CD4-positive, alpha-beta T cell (primary cell): ENCODE measurements around the gene ZNF468. TPM values are rescaled to one million over a fixed set of nuclear protein-coding genes. Genes with fewer than 3 reads are reported as not detected.
A peak's percentile ranks its signal among the peaks of the same experiment; 100 is the strongest.

ENCODE experiments used
- ATAC-seq: fragments of 200-7000 bp; cut with Tn5 transposase; one replicate; pipeline ENCODE4 v1.10.0; 2022; ENCODE audit warnings: mild to moderate bottlenecking; ENCODE audit not compliant: poor library complexity
- CTCF ChIA-PET: fragments of 350-600 bp; sonication (Branson Sonifier 250); formaldehyde crosslinking; loops from one replicate; lab custom pipeline; 2021; ENCODE audit warnings: antibody characterized with exemption, inconsistent platforms; lab: Charles Lee
- POLR2A ChIA-PET: fragments of 350-600 bp; sonication (Branson Sonifier 250); formaldehyde crosslinking; loops from one replicate; lab custom pipeline; 2021; ENCODE audit warnings: antibody characterized with exemption, inconsistent platforms; lab: Charles Lee
- DNase-seq, 14 experiments: peaks; one replicate each; pipeline ENCODE4 v3.0.0-alpha.2; 2013 to 2020; ENCODE audit warnings: mixed read lengths in 2 of 14
- H3K27ac ChIP-seq, 2 donors: one replicate each; pipeline versions ENCODE4 v1.5.1 to v1.7.0; 2013; ENCODE audit warnings: low read length in 2 of 2, low read depth in 1 of 2, mild to moderate bottlenecking in 1 of 2
- H3K27me3 ChIP-seq, 2 experiments: 1 replicate in 1 of 2; 2 replicates in 1 of 2; pipeline versions ENCODE4 v1.6.1 to v1.7.0; 2013; ENCODE audit warnings: low read length in 2 of 2, control low read depth in 1 of 2, mild to moderate bottlenecking in 1 of 2, moderate library complexity in 1 of 2; ENCODE audit not compliant: insufficient read depth in 2 of 2, control insufficient read depth in 1 of 2
- H3K36me3 ChIP-seq: one replicate; pipeline ENCODE4 v1.6.1; 2013; ENCODE audit warnings: low read length, control low read depth; ENCODE audit not compliant: insufficient read depth
- H3K4me1 ChIP-seq: one replicate; pipeline ENCODE4 v1.6.1; 2013; ENCODE audit warnings: low read length, control low read depth; ENCODE audit not compliant: insufficient read depth
- H3K4me3 ChIP-seq: one replicate; pipeline ENCODE4 v1.5.1; 2013; ENCODE audit warnings: mild to moderate bottlenecking, low read length, moderate library complexity
- H3K9me3 ChIP-seq, 2 experiments: 1 replicate in 1 of 2; 2 replicates in 1 of 2; pipeline versions ENCODE4 v1.6.1 to v1.7.0; 2013; ENCODE audit warnings: low read length in 2 of 2, mild to moderate bottlenecking in 2 of 2, control low read depth in 1 of 2, moderate library complexity in 1 of 2; ENCODE audit not compliant: control insufficient read depth in 1 of 2, insufficient read depth in 1 of 2
- H3K27ac Mint-ChIP-seq: one replicate; pipeline ENCODE4 v1.8.0; 2020; ENCODE audit warnings: mixed read lengths
- H3K27me3 Mint-ChIP-seq: one replicate; pipeline ENCODE4 v1.8.0; 2021; ENCODE audit warnings: mixed read lengths
- H3K36me3 Mint-ChIP-seq: one replicate; pipeline ENCODE4 v1.8.0; 2021; ENCODE audit warnings: low read depth, mixed read lengths
- H3K4me1 Mint-ChIP-seq: one replicate; pipeline ENCODE4 v1.8.0; 2021; ENCODE audit warnings: low read depth, mixed read lengths
- H3K4me3 Mint-ChIP-seq: one replicate; pipeline ENCODE4 v1.8.0; 2020; ENCODE audit warnings: mild to moderate bottlenecking, mixed read lengths
- H3K9me3 Mint-ChIP-seq: one replicate; pipeline ENCODE4 v1.8.0; 2020; ENCODE audit warnings: mixed read lengths
- intact Hi-C, 2 experiments: fragments of 100-400 bp; cut with DNase I in 1 of 2; cut with micrococcal nuclease in 1 of 2; formaldehyde crosslinking; loops; one replicate each; pipeline versions ENCODE4 v1.15.1 to v1.9.0; 2023 to 2025; cut with DNase I, micrococcal nuclease
- total RNA-seq, 174 experiments: library from RNA in 2 of 174; stranded (reverse) in 2 of 174; gene quantifications; one replicate each; pipeline ENCODE4 v1.2.3 and lab custom pipeline; 2021 to 2026
- TF ChIP-seq, protein P1 (sequence below): fragments of 200-600 bp; IDR thresholded peaks from one replicate; pipeline ENCODE4 v1.8.0; 2022; ENCODE audit warnings: antibody characterized with exemption, mild to moderate bottlenecking

The ZNF468 gene
- total RNA-seq, 2 experiments from 2014 or later: 8.4 to 11.6 TPM

DNA sequence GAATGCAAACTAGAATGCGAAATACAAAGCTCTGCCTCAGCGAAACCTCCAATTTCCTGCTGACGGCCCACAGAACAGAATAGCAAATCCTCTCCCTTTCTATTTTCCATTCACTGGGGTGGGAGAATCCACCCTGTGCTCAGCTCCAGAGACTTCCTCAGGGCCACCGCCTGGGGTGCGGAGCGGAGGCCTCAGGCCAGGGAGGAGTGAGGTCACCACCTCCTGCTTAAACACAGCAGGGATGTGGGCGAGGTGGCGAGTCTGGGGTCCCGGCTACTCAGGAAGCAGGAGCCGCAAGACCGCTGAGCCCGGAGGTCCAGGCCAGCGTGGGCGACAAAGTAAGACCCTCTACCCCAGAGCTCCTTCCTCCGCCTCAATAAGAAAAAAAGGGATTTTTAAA lies 40.7 kb upstream of the ZNF468 start:
- Histone ChIP-seq H3K4me1 (peaks cover 16% of the 10 kb centered on the region), H3K4me3 (peak overlapping the region; percentile 73), H3K27ac (no peak overlapping the region), H3K27me3 (no peaks in the 10 kb centered on the region), H3K9me3 (peaks cover 0 to 38% of the 10 kb centered on the region in 2 experiments), H3K36me3 (no peaks in the 10 kb centered on the region)
- intact Hi-C loops: loop anchor here (5.0 to 10.0 kb wide), 4 partner anchors 36 to 991 kb away; partner anchors contain the start of genes ZNF649 (in 1 of the 2) and ZNF816 (in 1 of the 2)
- Mint-ChIP-seq H3K27me3 (no peaks in the 10 kb centered on the region), H3K9me3 (no peaks in the 10 kb centered on the region), H3K4me3 (peak overlapping the region; percentile 93), H3K36me3 (peaks cover 40% of the 10 kb centered on the region), H3K27ac (peak overlapping the region; percentile 87), H3K4me1 (peaks cover 29% of the 10 kb centered on the region)
- DNase-seq: peak in 2 of 14 experiments; percentile 3 to 23
- POLR2A ChIA-PET: interaction anchor here (0.8 to 1.9 kb wide), 3 partner anchors 23 to 1239 kb away, joined by 3 to 7 read pairs (median 4); partner anchors contain the start of genes CNOT3 and ZNF816
- no peak for ATAC-seq
- TF ChIP-seq, protein P1, sequence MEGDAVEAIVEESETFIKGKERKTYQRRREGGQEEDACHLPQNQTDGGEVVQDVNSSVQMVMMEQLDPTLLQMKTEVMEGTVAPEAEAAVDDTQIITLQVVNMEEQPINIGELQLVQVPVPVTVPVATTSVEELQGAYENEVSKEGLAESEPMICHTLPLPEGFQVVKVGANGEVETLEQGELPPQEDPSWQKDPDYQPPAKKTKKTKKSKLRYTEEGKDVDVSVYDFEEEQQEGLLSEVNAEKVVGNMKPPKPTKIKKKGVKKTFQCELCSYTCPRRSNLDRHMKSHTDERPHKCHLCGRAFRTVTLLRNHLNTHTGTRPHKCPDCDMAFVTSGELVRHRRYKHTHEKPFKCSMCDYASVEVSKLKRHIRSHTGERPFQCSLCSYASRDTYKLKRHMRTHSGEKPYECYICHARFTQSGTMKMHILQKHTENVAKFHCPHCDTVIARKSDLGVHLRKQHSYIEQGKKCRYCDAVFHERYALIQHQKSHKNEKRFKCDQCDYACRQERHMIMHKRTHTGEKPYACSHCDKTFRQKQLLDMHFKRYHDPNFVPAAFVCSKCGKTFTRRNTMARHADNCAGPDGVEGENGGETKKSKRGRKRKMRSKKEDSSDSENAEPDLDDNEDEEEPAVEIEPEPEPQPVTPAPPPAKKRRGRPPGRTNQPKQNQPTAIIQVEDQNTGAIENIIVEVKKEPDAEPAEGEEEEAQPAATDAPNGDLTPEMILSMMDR: no peak
- CTCF ChIA-PET: no interaction called here

GRCh38 chr19:52897138-52897935 lies 39.9 kb upstream of the ZNF468 start, which contains the start of gene ZNF320:
Gene ZNF320 (minus strand): TSS chr19:52897635. CDS start chr19:52890255, 7,380 bp downstream.
- H3K36me3 Mint-ChIP-seq: peaks cover 48% of the 10 kb centered on the region
- peak; percentile 100 for ATAC-seq

More at GRCh38 chr19:52897138-52897935, 39.9 kb upstream of the ZNF468 start, which contains the start of gene ZNF320:
- DNase-seq: peak; percentile 77 to 95 (median 86)
- Histone ChIP-seq H3K9me3 (peaks cover 0 to 38% of the 10 kb centered on the region in 2 experiments), H3K4me1 (peaks cover 16% of the 10 kb centered on the region), H3K27ac (peak within 1 kb of the TSS; percentile 14 to 77), H3K36me3 (no peaks in the 10 kb centered on the region), H3K4me3 (peak within 1 kb of the TSS; percentile 73), H3K27me3 (no peaks in the 10 kb centered on the region)
- intact Hi-C loops: loop anchor here (1.0 to 10.0 kb wide), 8 partner anchors 25 to 990 kb away; partner anchors contain the start of genes ZNF649 (in 1 of the 2), ZNF816 (in 1 of the 2) and ZNF888 (in 1 of the 2)
- TF ChIP-seq, protein P1: no peak
- Mint-ChIP-seq H3K4me3 (peak within 1 kb of the TSS; percentile 93), H3K9me3 (no peaks in the 10 kb centered on the region), H3K27me3 (no peaks in the 10 kb centered on the region), H3K27ac (peak within 1 kb of the TSS; percentile 87), H3K4me1 (peaks cover 36% of the 10 kb centered on the region)
- ChIA-PET CTCF (no interaction called here), POLR2A (interaction anchor here (0.8 to 1.9 kb wide), 3 partner anchors 24 to 1240 kb away, joined by 3 to 7 read pairs (median 4); partner anchors contain the start of genes CNOT3 and ZNF816)
